ACHN (cell line): ENCODE measurements around the gene WNT9A.
"Not testable (repeated sequence)": the region's sequence is repeated elsewhere in the genome, so short reads cannot be mapped to it uniquely, and the experiment has no call there.

Experiments
- DNase-seq: peaks from one replicate; pipeline ENCODE4 v3.0.0-alpha.2; 2015
- in situ Hi-C: cut with HindIII; loops from 2 replicates; pipeline ENCODE4 v1.10.0; 2017; ENCODE audit warnings: low sequenced_read_pairs, low pct_ligation_motif_present, low pct_unique_long_range_greater_than_20kb

The WNT9A gene

GRCh38 chr1:227947676-227948492, at the start of gene WNT9A:
TSS of gene WNT9A (minus strand) at chr1:227947932. CDS start at chr1:227947887, 45 bp downstream.
- in situ Hi-C loops: loop anchor here (25.0 kb wide), 2 partner anchors 186 to 486 kb away; no protein-coding TSS in a partner anchor
- peak; percentile 28 for DNase-seq

- DNase-seq: no peak
- in situ Hi-C loops: no loop called here
Measured at GRCh38 chr1:227996187-227996950, 48.6 kb upstream of the WNT9A start.

- in situ Hi-C loops: no loop called here
- no peak for DNase-seq
Measured at GRCh38 chr1:227994632-227995300, 47.0 kb upstream of the WNT9A start.

GRCh38 chr1:227987181-227987580, 39.4 kb upstream of the WNT9A start:
- DNase-seq: no peak
- in situ Hi-C loops: no loop called here

- DNase-seq, in situ Hi-C loops: not testable (repeated sequence)
Measured at GRCh38 chr1:227975583-227976283, 28.0 kb upstream of the WNT9A start.

- in situ Hi-C loops, DNase-seq: not testable (repeated sequence)
Measured at GRCh38 chr1:227973724-227974288, 26.1 kb upstream of the WNT9A start.

- in situ Hi-C loops, DNase-seq: not testable (repeated sequence)
Measured at GRCh38 chr1:227972843-227973374, 25.2 kb upstream of the WNT9A start.

GRCh38 chr1:227972283-227972679, 24.5 kb upstream of the WNT9A start:
- in situ Hi-C loops, DNase-seq: not testable (repeated sequence)

GRCh38 chr1:227971643-227972282, 24.0 kb upstream of the WNT9A start:
- DNase-seq, in situ Hi-C loops: not testable (repeated sequence)

- in situ Hi-C loops, DNase-seq: not testable (repeated sequence)
Measured at GRCh38 chr1:227971216-227971615, 23.5 kb upstream of the WNT9A start.

- in situ Hi-C loops, DNase-seq: not testable (repeated sequence)
Measured at GRCh38 chr1:227970076-227970995, 22.6 kb upstream of the WNT9A start.

- DNase-seq, in situ Hi-C loops: not testable (repeated sequence)
Measured at GRCh38 chr1:227967815-227968214, 20.1 kb upstream of the WNT9A start.

GRCh38 chr1:227966733-227967132, 19.0 kb upstream of the WNT9A start:
- peak; percentile 18 for DNase-seq
- in situ Hi-C loops: not testable (repeated sequence)

GRCh38 chr1:227961651-227962466, 14.1 kb upstream of the WNT9A start:
- no peak for DNase-seq
- in situ Hi-C loops: no loop called here

GRCh38 chr1:227959325-227959860, 11.7 kb upstream of the WNT9A start:
- no peak for DNase-seq
- in situ Hi-C loops: no loop called here
